ENCODE data around the gene KCNK16. TPM values are rescaled to one million over a fixed set of nuclear protein-coding genes. Genes with fewer than 3 reads are reported as not detected.
A peak's percentile ranks its signal among the peaks of the same experiment; 100 is the strongest.

The KCNK16 gene
- total and polyA plus RNA-seq, 2 of the 8 experiments (the other 6 are each of a cell fraction or from before 2014, with no cell fraction given): not detected

GRCh38 chr6:39268721-39269120, 53.8 kb downstream of the KCNK16 start:
- Histone ChIP-seq H3K4ac (replicated peaks; ENCODE audit: insufficient read length, low read depth, low read length) (peak overlapping the region; percentile 47), H2AFZ (ENCODE audit: low read length) (no peak overlapping the region), H3K18ac (ENCODE audit: extremely low read depth, low read length) (no peak overlapping the region; the same call in 1 of the 2 replicates), H2BK5ac (ENCODE audit: low read depth, low read length) (peak overlapping the region; percentile 83; the same call in 1 of the 2 replicates), H3K4me2 (ENCODE audit: insufficient read depth in 1 of 2, low read depth in 2 of 2, low read length in 2 of 2) (0 out of 4 replicates have a peak overlapping the region, but pooled peaks of 1 of the 2 experiments have one; percentile 22), H2BK15ac (ENCODE audit: low read length) (peak overlapping the region; percentile 81), H3K4me1 (replicated peaks in 1 of 4; ENCODE audit: control insufficient read depth in 3 of 4, insufficient read depth in 4 of 4, low read length in 3 of 4) (peaks cover 9 to 20% (median 16%) of the 10 kb centered on the region in 4 experiments), H3K36me3 (ENCODE audit: control insufficient read depth in 2 of 4, insufficient read depth in 4 of 4, low read length in 3 of 4) (no peaks in the 10 kb centered on the region), H3K79me2 (ENCODE audit: control insufficient read depth in 1 of 2, insufficient read depth in 2 of 2, low read length in 2 of 2) (no peaks in the 10 kb centered on the region), H3K4me3 (ENCODE audit: extremely low read depth in 1 of 4, insufficient read depth in 2 of 4, low read depth in 3 of 4, low read length in 4 of 4) (no peak overlapping the region), H3K27ac (ENCODE audit: low read depth, low read length) (no peak overlapping the region), H3K56ac (replicated peaks; ENCODE audit: insufficient read length, low read depth, low read length) (no peak overlapping the region), H3K23me2 (ENCODE audit: low read depth, low read length) (no peaks in the 10 kb centered on the region), H4K20me1 (replicated peaks in 1 of 2; ENCODE audit: control insufficient read depth in 1 of 2, insufficient read depth in 2 of 2, low read length in 2 of 2) (no peaks in the 10 kb centered on the region), H4K8ac (ENCODE audit: extremely low read depth, insufficient read depth, low read length) (no peak overlapping the region), H3K14ac (ENCODE audit: insufficient read length) (no peak overlapping the region), H3K9ac (replicated peaks in 1 of 4; ENCODE audit: extremely low read depth in 1 of 4, low read depth in 3 of 4, low read length in 3 of 4) (no peak overlapping the region), H3K79me1 (ENCODE audit: low read depth, low read length) (no peaks in the 10 kb centered on the region), H2BK20ac (ENCODE audit: low read length) (peak overlapping the region; percentile 95; the same call in 1 of the 2 replicates), H3K9me3 (ENCODE audit: insufficient read depth in 2 of 2, low read depth in 1 of 2, low read length in 1 of 2) (no peaks in the 10 kb centered on the region), H4K91ac (replicated peaks; ENCODE audit: insufficient read length, low read length) (peak overlapping the region; percentile 58), H4K5ac (ENCODE audit: insufficient read length, low read depth, low read length) (no peak overlapping the region), H2BK120ac (replicated peaks; ENCODE audit: low read depth, low read length) (no peak overlapping the region), H2BK12ac (ENCODE audit: low read depth, low read length) (peak overlapping the region; percentile 77), H2AK5ac (ENCODE audit: low read depth, low read length) (peak overlapping the region; percentile 98), H3K23ac (ENCODE audit: insufficient read length) (no peak overlapping the region), H3K27me3 (replicated peaks in 1 of 4; ENCODE audit: control insufficient read depth in 3 of 4, extremely low read depth in 1 of 4, insufficient read depth in 3 of 4, low read length in 3 of 4) (no peaks in the 10 kb centered on the region)
- peak; percentile 72 for FAIRE-seq
- CTCF ChIA-PET (ENCODE audit: partially characterized antibody): interaction anchor here (0.5 to 3.0 kb wide), 15 partner anchors 15 to 333 kb away, joined by 3 to 13 read pairs (median 5); no protein-coding TSS in a partner anchor
- no peak for TF ChIP-seq GABPA (IDR thresholded peaks at IDR 0.05; ENCODE audit: borderline replicate concordance, insufficient read depth, low read length)
- peak; percentile 5 to 27; a peak in 2 of 4 replicates for TF ChIP-seq RAD21 (IDR thresholded peaks at IDR 0.05 in 1 of 2, conservative IDR thresholded peaks at IDR 0.05 in 1 of 2; ENCODE audit: low read depth in 2 of 2, low read length in 2 of 2)
- 0 out of 2 replicates have a peak, but pooled peaks have one; percentile 34 for TF ChIP-seq RBBP5 (IDR thresholded peaks at IDR 0.05; ENCODE audit: borderline replicate concordance, low read depth, low read length)
- 66% methylated on average over 3 of the region's 3 CpGs; no CpG with 5 or more reads in 1 of the 2 experiments for WGBS, 2 experiments (ENCODE audit: extremely low coverage in 1 of 2, insufficient coverage in 1 of 2, insufficient read length in 1 of 2, insufficient replicate concordance in 2 of 2, low coverage in 1 of 2, low lambda C conversion rate in 2 of 2, missing lambda C conversion rate in 1 of 2)
- no peak for DNase-seq (ENCODE audit: low read depth in 1 of 2, low spot score in 2 of 2)
- POLR2A ChIA-PET (ENCODE audit: partially characterized antibody): interaction anchor here (1.3 to 1.9 kb wide), 2 partner anchors 22 to 36 kb away, joined by 3 to 10 read pairs; no protein-coding TSS in a partner anchor
